Measurements from ENCODE around the gene ZNF180.
"Not testable (repeated sequence)": the region's sequence is repeated elsewhere in the genome, so short reads cannot be mapped to it uniquely, and the experiment has no call there.

The ZNF180 gene

GRCh38 chr19:44496711-44497110, 3.6 kb downstream of the ZNF180 start:
- H3K27ac ChIP-seq, result no peak overlapping the region
- TF ChIP-seq CTCF (conservative IDR thresholded peaks at IDR 0.05), result no peak
- TF ChIP-seq ZFX (IDR thresholded peaks at IDR 0.05), result no peak

- no peak for TF ChIP-seq CTCF (conservative IDR thresholded peaks at IDR 0.05)
- TF ChIP-seq ZFX (IDR thresholded peaks at IDR 0.05), result no peak
- H3K27ac ChIP-seq, result no peak overlapping the region
Observed at GRCh38 chr19:44476559-44477408, 23.5 kb downstream of the ZNF180 start.

- H3K27ac ChIP-seq, result not testable (repeated sequence)
Observed at GRCh38 chr19:44468730-44469129, 31.6 kb downstream of the ZNF180 start.

- H3K27ac ChIP-seq, result not testable (repeated sequence)
Observed at GRCh38 chr19:44462600-44463286, 37.6 kb downstream of the ZNF180 start.

- not testable (repeated sequence) for H3K27ac ChIP-seq
Observed at GRCh38 chr19:44456016-44456415, 44.3 kb downstream of the ZNF180 start.

- TF ChIP-seq CTCF (conservative IDR thresholded peaks at IDR 0.05), result no peak
- no peak for TF ChIP-seq ZFX (IDR thresholded peaks at IDR 0.05)
Observed at GRCh38 chr19:44455100-44455499, 45.2 kb downstream of the ZNF180 start.

GRCh38 chr19:44452367-44452766, 48.0 kb downstream of the ZNF180 start:
- TF ChIP-seq ZFX (IDR thresholded peaks at IDR 0.05), result no peak
- TF ChIP-seq CTCF (conservative IDR thresholded peaks at IDR 0.05), result no peak
- H3K27ac ChIP-seq, result no peak overlapping the region

More at GRCh38 chr19:44455100-44455499, 45.2 kb downstream of the ZNF180 start:
- H3K27ac ChIP-seq, result no peak overlapping the region

GRCh38 chr19:44451687-44452086, 48.6 kb downstream of the ZNF180 start:
- TF ChIP-seq ZFX (IDR thresholded peaks at IDR 0.05) (no peak), CTCF (conservative IDR thresholded peaks at IDR 0.05) (no peak)
- H3K27ac ChIP-seq, result no peak overlapping the region

All from C4-2B (cell line).